Lower leg skin (tissue), 3 donors: Measurements from ENCODE around the gene TRIM22.

Experiments used
- CTCF ChIP-seq, 3 donors: fragments of 450-650 bp; IDR thresholded peaks; one replicate each; pipeline ENCODE4 v1.5.1; 2016; ENCODE audit warnings: antibody characterized with exemption in 3 of 3, mild to moderate bottlenecking in 3 of 3, moderate library complexity in 2 of 3
- POLR2A ChIP-seq, 2 donors: fragments of 450-650 bp; IDR thresholded peaks; one replicate each; pipeline ENCODE4 v1.6.1; 2016 to 2017; ENCODE audit warnings: antibody characterized with exemption in 2 of 2, mild to moderate bottlenecking in 1 of 2, moderate library complexity in 1 of 2

- TF ChIP-seq POLR2A (IDR thresholded peaks at IDR 0.05) (no peak), CTCF (IDR thresholded peaks at IDR 0.05) (peak in 1 of 3 donors; percentile 30)
Measured at GRCh38 chr11:5684646-5685362, 4.8 kb upstream of the TRIM22 start, which contains the start of gene TRIM5.
